Ishikawa (cell line): ENCODE measurements around the gene TMEM126A.

Experiments used
- EP300 ChIP-seq: IDR thresholded peaks from 2 replicates; pipeline ENCODE4 v1.6.1; 2012; ENCODE audit warnings: borderline replicate concordance
- RAD21 ChIP-seq: IDR thresholded peaks from 2 replicates; pipeline ENCODE4 v1.6.1; 2012; ENCODE audit warnings: low read depth
- TF ChIP-seq, protein P1 (sequence below): IDR thresholded peaks from 2 replicates; pipeline ENCODE4 v1.6.1; 2012; ENCODE audit warnings: low read depth, mild to moderate bottlenecking

DNA sequence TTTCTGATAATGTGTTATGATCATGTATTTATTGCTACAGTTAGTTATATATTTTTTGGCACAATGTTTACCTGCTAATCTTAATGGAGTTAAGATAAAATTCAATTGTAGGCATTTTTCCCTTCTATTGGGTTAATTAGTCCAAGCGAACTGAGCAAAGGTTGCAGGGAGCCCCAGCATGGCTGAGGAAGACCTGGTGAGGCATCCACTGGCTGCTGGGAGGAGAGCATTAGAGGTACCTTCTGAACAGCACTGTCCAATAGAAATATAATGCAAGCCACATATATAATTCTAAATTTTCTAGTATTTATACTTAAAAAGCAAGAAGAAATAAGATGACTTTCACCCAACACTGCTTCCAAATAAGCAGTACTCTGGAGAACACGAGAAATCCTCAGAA, 689 bp upstream of the TMEM126A start:
- TF ChIP-seq EP300 (no peak), RAD21 (no peak)
- TF ChIP-seq, protein P1, sequence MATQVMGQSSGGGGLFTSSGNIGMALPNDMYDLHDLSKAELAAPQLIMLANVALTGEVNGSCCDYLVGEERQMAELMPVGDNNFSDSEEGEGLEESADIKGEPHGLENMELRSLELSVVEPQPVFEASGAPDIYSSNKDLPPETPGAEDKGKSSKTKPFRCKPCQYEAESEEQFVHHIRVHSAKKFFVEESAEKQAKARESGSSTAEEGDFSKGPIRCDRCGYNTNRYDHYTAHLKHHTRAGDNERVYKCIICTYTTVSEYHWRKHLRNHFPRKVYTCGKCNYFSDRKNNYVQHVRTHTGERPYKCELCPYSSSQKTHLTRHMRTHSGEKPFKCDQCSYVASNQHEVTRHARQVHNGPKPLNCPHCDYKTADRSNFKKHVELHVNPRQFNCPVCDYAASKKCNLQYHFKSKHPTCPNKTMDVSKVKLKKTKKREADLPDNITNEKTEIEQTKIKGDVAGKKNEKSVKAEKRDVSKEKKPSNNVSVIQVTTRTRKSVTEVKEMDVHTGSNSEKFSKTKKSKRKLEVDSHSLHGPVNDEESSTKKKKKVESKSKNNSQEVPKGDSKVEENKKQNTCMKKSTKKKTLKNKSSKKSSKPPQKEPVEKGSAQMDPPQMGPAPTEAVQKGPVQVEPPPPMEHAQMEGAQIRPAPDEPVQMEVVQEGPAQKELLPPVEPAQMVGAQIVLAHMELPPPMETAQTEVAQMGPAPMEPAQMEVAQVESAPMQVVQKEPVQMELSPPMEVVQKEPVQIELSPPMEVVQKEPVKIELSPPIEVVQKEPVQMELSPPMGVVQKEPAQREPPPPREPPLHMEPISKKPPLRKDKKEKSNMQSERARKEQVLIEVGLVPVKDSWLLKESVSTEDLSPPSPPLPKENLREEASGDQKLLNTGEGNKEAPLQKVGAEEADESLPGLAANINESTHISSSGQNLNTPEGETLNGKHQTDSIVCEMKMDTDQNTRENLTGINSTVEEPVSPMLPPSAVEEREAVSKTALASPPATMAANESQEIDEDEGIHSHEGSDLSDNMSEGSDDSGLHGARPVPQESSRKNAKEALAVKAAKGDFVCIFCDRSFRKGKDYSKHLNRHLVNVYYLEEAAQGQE: no peak
